Tibial nerve (tissue), 3 donors: ENCODE measurements around the gene HINT2.

Experiments
- POLR2A ChIP-seq, 2 donors: fragments of 450-650 bp; IDR thresholded peaks; one replicate each; pipeline ENCODE4 v1.6.1; 2017; ENCODE audit warnings: antibody characterized with exemption in 2 of 2, mild to moderate bottlenecking in 2 of 2, moderate library complexity in 2 of 2
- TF ChIP-seq, protein P1 (sequence below), 5 experiments: fragments of 200-600 bp in 3 of 5; fragments of 450-650 bp in 2 of 5; sonication (generic) in 3 of 5; IDR thresholded peaks; one replicate each; pipeline ENCODE4 v1.5.1; 2016 to 2019; ENCODE audit warnings: antibody characterized with exemption in 5 of 5, mild to moderate bottlenecking in 3 of 5, moderate library complexity in 2 of 5

- TF ChIP-seq, protein P1, sequence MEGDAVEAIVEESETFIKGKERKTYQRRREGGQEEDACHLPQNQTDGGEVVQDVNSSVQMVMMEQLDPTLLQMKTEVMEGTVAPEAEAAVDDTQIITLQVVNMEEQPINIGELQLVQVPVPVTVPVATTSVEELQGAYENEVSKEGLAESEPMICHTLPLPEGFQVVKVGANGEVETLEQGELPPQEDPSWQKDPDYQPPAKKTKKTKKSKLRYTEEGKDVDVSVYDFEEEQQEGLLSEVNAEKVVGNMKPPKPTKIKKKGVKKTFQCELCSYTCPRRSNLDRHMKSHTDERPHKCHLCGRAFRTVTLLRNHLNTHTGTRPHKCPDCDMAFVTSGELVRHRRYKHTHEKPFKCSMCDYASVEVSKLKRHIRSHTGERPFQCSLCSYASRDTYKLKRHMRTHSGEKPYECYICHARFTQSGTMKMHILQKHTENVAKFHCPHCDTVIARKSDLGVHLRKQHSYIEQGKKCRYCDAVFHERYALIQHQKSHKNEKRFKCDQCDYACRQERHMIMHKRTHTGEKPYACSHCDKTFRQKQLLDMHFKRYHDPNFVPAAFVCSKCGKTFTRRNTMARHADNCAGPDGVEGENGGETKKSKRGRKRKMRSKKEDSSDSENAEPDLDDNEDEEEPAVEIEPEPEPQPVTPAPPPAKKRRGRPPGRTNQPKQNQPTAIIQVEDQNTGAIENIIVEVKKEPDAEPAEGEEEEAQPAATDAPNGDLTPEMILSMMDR (IDR thresholded peaks at IDR 0.05), result no peak
- TF ChIP-seq POLR2A (IDR thresholded peaks at IDR 0.05), result no peak
These were observed 22.0 kb downstream of the HINT2 start for GRCh38 chr9:35792826-35793225.
